ENCODE results near the gene PHC2.
"Not testable (repeated sequence)": the region's sequence is repeated elsewhere in the genome, so short reads cannot be mapped to it uniquely, and the experiment has no call there.

PHC2 gene

DNA sequence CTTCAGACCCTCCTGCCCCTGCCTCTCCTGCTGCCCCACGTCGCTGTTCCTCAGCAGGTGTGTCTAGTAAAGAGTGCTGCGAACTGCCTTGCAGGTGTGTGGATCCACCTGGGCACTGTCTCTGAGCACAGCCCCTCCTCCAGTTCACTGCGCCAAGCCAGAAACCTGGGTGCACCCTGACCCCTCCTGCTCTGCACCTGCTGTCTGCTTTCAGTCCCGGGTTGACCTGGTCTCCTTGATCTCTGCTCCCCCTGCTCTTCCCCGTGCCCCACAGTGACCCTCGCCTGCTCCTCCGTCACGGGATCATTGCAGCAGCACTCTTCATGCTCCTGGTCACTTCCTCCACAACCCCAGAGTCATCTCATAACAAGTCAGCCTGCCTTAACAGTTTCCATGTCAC is 116.5 kb downstream of the PHC2 start:
- no peak for DNase-seq (ENCODE audit: low read depth)

DNA sequence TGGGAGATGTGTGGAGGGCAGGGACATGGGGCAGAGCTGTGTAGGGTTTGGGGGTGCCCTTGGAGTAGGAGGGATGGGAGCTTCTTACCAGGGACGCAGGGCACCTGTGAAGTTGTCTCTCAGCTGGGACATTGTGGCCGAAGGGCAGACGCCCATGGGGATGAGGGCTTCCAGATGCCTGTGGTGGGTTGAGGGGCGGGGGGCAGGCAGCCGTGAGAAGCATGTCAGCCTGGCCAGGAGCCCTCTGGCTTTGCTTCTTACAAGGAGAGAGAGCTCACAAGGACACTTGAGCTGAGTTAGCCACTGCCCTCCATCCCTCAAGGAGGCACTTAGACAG is 118.5 kb downstream of the PHC2 start:
- DNase-seq (ENCODE audit: low read depth) = no peak

DNA sequence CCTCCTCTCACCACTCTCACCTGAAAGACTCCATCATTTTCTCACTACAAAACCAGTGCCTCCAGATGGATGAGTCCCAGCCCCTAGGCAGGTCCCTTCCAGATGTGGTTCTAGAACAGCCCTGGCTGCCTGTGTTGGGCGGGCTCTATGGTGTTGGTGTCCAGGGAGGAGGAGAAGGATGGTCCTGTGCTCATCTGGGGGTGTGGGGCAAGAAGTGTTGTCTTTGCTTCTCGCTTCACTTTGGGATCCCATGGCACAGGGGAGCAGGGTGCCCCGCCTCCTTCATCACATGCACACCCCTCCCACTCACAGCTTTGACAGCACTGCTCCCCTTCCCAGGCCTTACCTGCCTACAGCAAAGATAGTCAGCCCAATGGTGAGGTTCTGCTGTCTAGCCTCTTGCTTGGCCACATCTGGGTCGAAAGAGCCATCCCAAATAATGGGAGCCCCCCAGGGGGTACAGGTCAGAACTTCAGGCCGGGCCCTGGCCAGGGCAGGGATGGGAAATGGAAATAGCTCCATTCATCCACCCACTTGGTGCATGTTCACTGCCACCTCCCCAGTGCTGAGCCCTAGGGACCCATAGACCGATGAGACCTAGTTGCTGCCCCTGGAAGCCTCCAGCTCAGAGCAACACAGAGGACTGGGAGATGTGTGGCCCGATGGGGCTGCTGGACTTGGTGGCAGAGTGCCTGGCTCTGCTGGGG is 119.0 kb downstream of the PHC2 start:
- DNase-seq (ENCODE audit: low read depth) = no peak

DNA sequence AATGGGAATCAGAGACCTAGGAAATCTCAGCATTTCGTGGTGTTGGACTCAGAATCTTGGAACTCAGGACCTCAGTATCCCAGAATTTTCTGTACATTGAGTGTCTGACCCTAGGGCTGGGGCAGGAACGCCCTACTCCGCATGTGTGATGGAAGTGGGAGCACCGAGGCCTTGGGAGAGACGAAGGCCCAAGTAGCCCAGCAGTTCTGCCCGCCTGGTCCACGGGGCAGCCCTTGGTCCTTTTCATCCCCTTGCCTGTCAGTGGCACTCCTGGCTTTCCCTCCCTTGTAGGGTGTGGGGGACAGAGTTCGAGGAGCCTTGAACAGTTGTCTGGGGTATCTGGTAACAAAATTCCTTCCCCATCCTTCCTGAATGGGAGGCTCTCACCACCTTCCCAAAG is 120.2 kb downstream of the PHC2 start:
- DNase-seq (ENCODE audit: low read depth) = no peak

DNA sequence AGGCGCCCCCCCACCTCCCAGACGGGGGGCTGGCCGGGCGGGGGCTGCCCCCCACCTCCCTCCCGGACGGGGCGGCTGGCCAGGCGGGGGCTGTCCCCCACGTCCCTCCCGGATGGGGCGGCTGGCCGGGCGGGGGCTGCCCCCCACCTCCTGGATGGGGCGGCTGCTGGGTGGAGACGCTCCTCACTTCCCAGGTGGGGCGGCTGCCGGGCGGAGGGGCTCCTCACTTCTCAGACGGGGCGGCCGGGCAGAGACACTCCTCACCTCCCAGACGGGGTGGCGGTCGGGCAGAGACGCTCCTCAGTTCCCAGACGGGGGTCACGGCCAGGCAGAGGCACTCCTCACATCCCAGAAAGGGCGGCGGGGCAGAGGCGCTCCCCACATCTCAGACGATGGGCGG is 121.5 kb downstream of the PHC2 start:
- not testable (repeated sequence) for DNase-seq (ENCODE audit: low read depth)

DNA sequence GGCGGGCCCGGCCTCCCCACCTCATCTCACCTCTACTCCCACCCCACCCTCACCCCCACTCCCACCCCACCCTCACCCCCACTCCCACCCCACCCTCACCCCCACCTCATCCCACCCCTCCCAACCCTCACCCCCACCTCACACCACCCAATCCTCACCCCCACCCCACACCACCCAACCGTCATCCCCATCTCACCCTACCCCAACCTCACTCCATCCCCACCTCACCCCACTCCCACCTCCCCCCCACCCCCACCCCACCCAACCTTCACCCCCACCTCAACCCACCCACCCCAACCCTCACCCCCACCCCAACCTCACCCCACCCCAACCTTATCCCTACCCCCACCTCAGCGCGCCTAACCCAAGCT is 123.4 kb downstream of the PHC2 start:
- DNase-seq (ENCODE audit: low read depth) = no peak

DNA sequence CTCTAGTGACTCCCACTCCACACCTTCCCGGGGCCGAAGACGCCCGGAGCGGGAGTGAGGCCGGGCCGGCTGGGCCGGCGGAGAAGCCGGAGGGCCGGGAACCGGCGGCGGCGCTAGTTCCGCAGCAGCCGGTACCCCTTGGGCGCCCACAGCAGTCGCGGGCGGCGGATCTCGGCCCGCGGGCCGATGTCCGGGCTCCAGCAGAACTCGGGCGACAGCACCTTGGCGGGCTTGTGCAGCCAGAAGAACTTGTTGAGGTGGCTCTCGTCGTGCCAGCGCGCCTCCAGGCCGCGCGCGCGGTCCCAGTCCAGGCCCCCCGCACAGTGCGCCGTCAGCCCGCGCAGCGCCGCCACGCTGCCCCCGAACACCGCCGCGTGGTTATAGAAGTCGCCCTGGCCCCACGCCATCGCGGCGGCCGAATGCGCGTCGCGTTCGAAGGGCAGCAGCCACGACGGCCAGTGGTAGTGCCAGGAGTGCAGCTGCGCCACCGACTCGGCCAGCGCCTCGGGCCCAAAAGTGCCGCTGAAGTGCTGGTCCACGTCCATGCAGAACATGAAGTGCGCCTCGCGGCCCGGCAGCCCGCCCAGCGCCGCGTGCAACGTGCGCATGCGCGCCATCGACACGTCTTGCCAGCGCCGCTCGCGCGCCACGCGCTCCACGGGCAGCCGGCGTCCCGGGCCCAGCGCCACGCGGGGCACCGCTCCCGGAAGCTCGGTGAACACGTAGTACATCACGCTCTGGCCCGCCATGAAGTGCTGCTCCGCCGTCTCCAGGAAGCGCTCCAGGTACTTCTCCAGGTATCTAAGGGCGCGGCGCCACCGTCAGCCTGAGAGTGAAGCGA is 124.0 kb downstream of the PHC2 start:
- no peak for DNase-seq (ENCODE audit: low read depth)

DNA sequence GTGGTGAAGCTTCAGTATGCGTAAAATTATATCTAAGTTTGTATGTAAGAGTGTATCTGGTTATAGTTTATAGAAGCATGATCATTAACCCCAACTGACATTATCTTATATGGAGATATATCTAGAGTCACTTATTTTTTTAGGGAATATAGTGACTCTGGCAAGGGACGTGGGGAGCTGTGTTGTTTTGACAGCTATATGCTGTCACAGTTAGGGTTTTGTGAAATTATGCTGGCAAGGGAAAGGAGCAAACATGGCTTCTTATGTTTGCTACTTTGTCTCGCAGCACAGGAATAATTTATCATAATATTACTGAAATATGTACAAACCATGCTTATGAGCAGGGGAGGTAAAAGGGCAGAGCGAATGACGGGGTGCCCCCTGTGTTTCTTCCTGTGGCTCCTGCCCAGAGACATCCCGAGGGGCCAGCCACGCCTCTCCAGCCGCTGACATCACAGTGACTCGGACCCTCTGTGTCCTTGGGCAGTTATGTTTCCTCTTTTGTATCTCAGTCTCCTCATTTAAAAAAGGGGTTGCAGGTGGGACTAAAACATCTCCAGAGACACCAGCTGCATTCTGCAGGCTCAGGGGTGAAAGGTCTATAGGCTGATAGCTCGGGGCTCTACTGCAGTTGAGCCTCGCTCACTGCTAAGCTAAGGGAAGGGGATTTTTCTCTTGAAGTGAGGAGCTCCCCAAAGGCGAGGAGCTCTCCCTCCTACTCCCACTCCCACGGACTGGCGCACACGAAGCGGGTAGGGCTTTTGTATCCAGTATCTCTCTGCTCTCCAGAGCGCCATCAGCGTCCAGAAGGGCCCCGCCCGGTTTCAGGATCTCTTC is 124.9 kb downstream of the PHC2 start:
- DNase-seq (ENCODE audit: low read depth) = no peak

DNA sequence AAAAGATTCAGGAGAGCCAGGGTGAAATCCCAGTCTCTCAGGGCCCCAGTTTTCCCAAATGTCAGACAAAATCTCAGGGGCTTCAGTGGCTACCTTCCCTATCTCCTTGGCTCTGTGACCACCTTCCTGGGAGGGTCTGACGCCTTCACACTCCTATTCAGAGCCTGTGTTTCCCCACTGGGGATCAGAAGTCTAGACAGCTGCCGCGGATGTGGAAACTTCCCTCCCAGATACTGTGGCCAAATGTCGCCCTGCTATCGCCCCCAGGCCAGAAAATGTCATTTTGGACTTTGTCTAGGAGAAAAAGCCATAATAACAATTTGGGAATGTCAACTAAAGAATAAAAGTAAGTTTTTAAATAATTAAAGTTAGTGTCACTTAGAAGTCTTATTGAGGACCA is 125.9 kb downstream of the PHC2 start:
- DNase-seq (ENCODE audit: low read depth) = no peak

DNA sequence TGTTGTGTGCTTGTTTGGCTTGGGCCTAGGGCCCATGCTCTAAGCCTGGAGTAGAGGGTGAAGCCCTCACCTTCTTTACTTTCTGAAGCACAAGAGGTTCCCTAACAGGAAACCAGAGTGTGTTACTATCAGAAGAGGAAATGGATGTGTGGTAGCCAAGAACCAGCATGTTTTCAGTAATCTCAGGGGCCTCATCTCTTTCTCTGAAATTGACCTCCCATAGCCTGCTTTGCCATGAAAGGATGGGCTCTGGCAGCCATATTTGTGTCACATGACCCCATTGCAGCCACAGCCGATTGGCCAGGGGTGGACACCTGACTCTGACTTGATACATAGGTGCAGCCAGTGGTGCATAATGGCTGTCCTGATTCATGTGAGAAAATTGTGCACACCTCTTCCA is 128.6 kb downstream of the PHC2 start:
- DNase-seq (ENCODE audit: low read depth) = no peak

DNA sequence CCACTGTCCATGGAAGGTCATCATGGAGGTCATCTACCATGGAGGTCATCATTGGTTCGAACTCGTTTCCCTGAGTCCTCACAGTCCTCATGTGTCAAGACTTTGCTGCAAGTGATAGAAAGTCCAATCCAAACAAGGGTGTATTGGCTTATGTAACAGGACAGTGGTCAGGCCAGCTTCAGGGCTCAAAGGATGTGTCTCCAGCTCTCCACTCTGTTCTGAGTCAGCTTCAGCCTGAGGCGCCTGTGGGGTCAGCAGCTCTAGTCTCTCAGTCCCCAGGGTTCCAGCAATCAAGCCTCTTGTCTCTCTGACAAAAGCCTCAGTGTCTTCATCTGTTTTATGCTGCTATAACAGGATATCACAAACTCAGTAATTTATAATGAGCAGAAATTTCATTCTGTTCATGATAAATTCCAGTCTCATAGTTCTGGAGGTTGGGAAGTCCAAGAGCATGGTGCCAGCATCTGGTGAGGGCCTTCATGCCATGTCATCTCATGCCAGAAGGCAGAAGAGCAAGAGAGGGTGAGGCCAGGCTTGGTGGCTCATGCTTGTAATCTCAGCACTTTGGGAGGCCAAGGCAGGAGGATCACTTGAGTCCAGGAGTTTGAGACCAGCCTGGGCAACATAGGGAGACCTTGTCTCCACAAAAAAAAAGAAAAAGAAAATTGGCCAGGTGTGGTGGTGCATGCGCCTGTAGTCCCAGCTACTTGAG is 129.5 kb downstream of the PHC2 start:
- DNase-seq (ENCODE audit: low read depth) = no peak

DNA sequence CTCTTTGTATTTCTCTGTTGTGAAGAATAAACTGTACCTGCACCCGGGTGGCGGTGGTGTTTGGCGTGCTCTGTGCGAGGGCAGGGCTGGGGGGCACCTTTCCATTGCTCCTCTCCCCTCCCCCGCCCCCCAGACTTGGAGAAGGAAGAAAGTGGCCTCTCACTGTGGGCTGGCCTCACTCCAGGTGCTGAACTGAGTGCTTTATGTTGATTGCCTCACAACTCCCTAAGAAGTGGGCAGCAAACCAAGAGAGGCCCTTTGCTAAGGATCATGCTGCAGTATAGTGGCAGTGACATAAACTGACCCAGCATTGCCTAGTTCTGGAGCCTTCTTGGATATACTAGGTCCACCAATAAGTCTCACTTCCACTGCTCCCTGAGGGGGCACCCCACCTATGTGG is 130.2 kb downstream of the PHC2 start:
- DNase-seq (ENCODE audit: low read depth) = no peak

DNA sequence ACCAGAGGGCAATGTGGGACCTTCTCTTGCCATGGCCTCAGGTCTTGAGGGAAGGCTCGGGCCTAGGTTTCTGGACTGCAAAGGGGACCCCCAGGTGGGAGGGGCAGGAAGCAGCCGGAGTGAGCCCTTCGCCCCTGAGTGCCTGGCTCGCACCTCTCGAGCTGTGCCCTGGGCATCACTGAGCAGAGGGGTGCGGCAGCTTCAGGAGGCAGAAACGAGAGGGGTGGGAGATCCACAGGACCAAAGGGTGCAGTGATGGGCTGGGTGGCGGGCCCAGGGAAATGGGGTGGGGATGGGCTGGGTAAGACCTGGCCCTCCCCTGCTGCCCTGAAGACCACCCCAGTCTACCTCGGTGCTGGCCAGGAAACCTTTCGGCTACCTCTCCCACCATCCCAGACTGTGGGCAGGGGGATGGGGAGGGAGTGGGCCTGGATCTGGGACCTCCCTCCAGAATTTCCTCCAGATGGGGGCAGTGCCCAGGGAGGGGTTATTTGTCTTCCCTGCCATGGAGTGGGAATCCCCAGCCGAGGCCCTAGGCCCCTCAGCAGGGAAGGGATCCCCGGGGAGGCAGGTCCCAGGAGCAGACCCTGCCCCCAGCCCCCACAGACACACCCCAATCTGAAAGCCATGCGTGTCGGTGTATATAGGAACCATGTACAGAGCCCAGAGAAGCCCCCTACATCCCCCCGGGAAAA is 131.3 kb downstream of the PHC2 start:
- DNase-seq (ENCODE audit: low read depth) = no peak

DNA sequence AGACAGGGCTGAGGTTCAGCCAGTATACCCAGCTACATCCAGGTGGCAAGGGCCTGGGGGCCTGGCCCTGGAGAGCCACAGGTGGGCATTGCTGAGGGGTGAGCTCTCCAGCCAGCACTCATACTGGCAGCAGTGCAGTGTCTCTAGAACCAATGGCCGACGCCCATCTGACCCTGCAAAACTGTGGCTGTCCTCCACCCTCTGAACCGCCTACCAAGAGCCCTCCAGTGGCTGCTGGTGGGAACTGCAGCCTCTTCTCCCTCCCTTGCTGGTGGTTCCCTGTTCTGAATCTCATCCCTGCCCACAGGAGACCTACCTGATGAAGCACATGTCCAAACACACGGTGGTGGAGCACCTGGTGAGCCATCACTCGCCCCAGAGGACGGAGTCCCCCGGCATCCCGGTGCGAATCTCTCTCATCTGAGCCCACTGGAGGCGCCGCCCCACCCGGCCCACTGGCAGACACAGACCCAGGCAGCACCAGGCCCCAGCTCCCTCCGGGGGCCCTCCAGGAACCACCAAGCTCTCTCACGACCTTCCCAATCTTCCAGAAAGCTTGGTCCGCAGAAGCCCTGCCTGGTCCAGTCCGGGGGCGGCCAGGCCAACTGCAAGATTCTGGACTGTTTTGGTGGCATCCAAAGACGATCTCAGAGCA is 132.1 kb downstream of the PHC2 start:
- DNase-seq (ENCODE audit: low read depth) = no peak

DNA sequence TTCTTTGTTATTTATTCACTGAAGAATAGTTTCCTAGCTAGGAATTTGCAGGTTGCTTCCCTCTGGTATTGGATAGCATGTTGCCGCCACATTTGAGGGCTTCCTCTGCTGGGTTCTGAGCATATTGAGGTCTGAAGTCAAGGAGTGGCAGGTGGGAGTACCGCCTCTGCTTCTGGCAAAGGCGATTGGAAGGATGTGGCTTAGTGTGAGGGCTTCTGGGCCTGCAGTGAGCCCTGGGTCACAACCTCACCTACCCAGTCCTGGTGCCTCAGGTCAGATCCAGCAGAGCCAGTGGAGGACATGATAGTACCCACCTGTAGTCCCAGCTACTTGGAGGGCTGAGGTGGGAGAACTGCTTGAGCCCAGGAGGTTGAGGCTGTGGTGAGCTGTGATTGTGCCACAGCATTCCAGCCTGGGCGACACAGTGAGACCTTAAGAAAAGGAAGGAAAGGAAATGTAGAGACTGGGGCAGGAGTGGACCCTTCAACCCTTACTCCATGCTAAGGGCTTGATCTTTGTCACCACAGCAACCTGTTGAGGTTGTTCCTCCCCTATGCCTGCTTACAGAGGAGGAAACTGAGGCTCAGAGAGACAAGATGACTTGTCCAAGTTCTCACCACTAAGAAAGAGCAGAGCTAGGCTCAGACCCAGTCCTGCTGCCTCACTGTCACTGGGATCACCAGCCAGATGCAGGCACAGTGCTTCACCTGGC is 132.8 kb downstream of the PHC2 start:
- no peak for DNase-seq (ENCODE audit: low read depth)

DNA sequence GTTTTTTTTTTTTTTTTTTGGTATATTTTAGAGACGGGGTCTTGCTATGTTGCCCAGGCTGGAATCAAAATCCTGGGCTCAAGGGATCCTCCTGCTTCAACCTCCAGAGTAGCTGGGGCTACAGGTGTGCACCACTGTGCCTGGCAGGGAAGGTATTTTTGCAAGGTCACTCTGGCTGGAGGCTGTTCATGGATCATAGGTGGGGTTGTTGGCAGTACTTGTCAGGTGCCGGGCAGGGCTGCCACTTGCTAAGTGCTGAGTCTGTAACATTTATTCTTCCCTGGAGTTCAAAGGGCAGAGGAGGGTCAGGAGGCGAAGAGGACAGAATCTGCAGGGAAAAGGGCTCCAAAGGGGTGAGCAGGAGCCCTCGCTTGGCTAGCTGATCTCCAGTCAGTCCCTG is 134.1 kb downstream of the PHC2 start:
- no peak for DNase-seq (ENCODE audit: low read depth)

DNA sequence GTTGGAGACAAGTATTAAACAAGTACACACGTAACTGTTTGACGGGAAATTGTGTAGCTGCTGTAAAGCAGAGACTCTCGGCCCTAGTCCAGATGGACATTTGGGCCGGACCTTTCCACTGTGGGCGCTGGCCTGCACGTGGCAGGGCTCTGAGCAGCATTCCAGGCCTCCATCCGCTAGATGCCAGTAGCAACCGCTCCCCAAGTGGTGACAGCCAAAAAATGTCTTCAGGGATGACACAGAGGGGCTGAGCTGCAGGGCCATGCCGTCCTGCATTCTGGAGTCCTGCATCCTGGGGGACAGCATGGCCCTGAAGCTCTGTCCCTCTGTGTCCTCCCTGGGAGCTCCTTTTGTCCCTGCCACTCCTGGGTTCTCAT is 134.8 kb downstream of the PHC2 start:
- no peak for DNase-seq (ENCODE audit: low read depth)

DNA sequence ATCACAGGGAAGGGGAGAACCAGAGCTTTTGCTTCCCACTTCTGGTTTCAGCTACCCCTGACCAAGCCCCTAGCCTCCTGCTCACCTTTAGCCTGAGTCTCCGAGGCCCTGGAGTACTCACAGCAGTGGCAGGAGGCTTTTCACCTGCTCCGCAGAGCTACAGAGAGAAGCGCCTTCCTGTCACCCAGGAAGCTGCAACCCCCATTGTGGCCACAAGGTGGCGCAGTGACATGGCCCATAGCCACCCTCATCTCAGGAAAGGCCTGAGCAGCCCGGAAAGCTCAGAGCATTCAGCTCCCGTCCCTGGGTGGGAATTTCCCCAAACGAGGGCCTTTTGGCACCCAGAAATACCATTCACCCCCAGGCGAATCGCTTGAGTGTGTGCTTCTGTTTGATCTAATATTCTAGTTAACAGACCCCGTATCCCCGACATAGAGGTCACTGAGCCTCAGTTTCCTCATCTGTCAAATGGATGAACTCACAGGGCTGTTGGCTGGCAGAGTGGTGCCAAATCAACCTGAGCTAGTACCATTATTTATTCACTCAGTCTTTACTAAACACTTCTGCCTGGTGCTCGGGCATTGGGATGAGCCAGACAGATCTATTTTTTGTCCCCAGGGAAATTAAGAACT is 135.3 kb downstream of the PHC2 start:
- peak; percentile 77 for DNase-seq (ENCODE audit: low read depth)

DNA sequence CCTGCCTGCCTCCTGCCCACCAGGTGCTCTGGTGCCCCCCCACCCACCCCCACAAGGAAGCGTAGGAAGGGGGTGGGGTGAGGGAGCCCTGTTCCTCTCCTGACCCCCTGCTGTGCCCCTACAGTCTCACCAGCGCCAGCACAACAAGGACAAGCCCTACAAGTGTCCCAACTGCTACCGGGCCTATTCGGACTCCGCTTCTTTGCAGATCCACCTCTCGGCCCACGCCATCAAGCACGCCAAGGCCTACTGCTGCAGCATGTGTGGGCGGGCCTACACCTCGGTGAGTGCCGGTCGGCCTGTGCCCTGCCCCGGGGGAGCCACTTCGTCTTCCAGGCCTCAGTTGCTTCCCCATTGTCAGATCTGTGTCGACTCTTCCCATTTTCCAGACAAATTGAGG is 135.9 kb downstream of the PHC2 start:
- DNase-seq (ENCODE audit: low read depth) = no peak
